HK-2 (cell line): ENCODE data around the gene TMEM41A.
"Not testable (repeated sequence)": the region's sequence is repeated elsewhere in the genome, so short reads cannot be mapped to it uniquely, and the experiment has no call there.

ENCODE experiments used
- DNase-seq: peaks from one replicate; pipeline ENCODE4 v3.0.0-alpha.2; 2018; ENCODE audit not compliant: unreplicated experiment

TMEM41A gene

GRCh38 chr3:185488465-185488864 lies 10.4 kb downstream of the TMEM41A start:
- no peak for DNase-seq

GRCh38 chr3:185486394-185486793 lies 12.4 kb downstream of the TMEM41A start:
- DNase-seq, result no peak

- no peak for DNase-seq
These were observed 14.5 kb downstream of the TMEM41A start for GRCh38 chr3:185484296-185484695.

GRCh38 chr3:185479373-185479945 lies 19.4 kb downstream of the TMEM41A start:
- no peak for DNase-seq

GRCh38 chr3:185477316-185477715 lies 21.5 kb downstream of the TMEM41A start:
- DNase-seq, result no peak

- DNase-seq, result not testable (repeated sequence)
These were observed 23.9 kb downstream of the TMEM41A start for GRCh38 chr3:185474922-185475321.

- DNase-seq, result no peak
These were observed 25.5 kb downstream of the TMEM41A start for GRCh38 chr3:185473290-185473815.

- DNase-seq, result no peak
These were observed 28.5 kb downstream of the TMEM41A start for GRCh38 chr3:185470323-185470722.

GRCh38 chr3:185469542-185469941 lies 29.3 kb downstream of the TMEM41A start:
- no peak for DNase-seq

GRCh38 chr3:185466123-185466522 lies 32.7 kb downstream of the TMEM41A start:
- not testable (repeated sequence) for DNase-seq

GRCh38 chr3:185465471-185465870 lies 33.4 kb downstream of the TMEM41A start:
- DNase-seq, result no peak

GRCh38 chr3:185460719-185461350 lies 38.0 kb downstream of the TMEM41A start:
- no peak for DNase-seq

GRCh38 chr3:185460309-185460708 lies 38.5 kb downstream of the TMEM41A start:
- no peak for DNase-seq

GRCh38 chr3:185457376-185457775 lies 41.5 kb downstream of the TMEM41A start:
- no peak for DNase-seq

- not testable (repeated sequence) for DNase-seq
These were observed 47.4 kb downstream of the TMEM41A start for GRCh38 chr3:185451432-185451831.

- DNase-seq, result no peak
These were observed 50.7 kb downstream of the TMEM41A start for GRCh38 chr3:185448107-185448506.

- DNase-seq, result no peak
These were observed 54.5 kb downstream of the TMEM41A start for GRCh38 chr3:185444329-185444728.

- DNase-seq, result no peak
These were observed 56.8 kb downstream of the TMEM41A start for GRCh38 chr3:185442031-185442430.

GRCh38 chr3:185439745-185440466 lies 58.9 kb downstream of the TMEM41A start:
- no peak for DNase-seq
